Measurements from ENCODE around the gene TMEM154.

GRCh38 chr4:152709675-152710438, 30.1 kb upstream of the TMEM154 start:
- no peak for TF ChIP-seq CTCF (IDR thresholded peaks at IDR 0.05)
- TF ChIP-seq IRF3 (IDR thresholded peaks at IDR 0.05; ENCODE audit: low read depth, low read length), result no peak
- TF ChIP-seq MAX (IDR thresholded peaks at IDR 0.05; ENCODE audit: low read depth), result no peak
